ENCODE data around the gene APOBEC4. TPM values are rescaled to one million over a fixed set of nuclear protein-coding genes. Genes with fewer than 3 reads are reported as not detected.

The APOBEC4 gene
- total and polyA plus RNA-seq, 2 of the 4 experiments (the other 2 are of a cell fraction): not detected

- H4K91ac ChIP-seq (ENCODE audit: insufficient read depth, low read depth, low read length): no peak overlapping the region
- ATAC-seq (ENCODE audit: low read depth): no peak
- no peak for TF ChIP-seq NFE2L2 (IDR thresholded peaks at IDR 0.05; ENCODE audit: low read depth, low read length)
- TF ChIP-seq RCOR1 (IDR thresholded peaks at IDR 0.05; ENCODE audit: insufficient replicate concordance, low read length): no peak
- no peak for TF ChIP-seq MXI1 (IDR thresholded peaks at IDR 0.05; ENCODE audit: borderline replicate concordance, low read depth, low read length)
- no peak for TF ChIP-seq MAFK (IDR thresholded peaks at IDR 0.05; ENCODE audit: low read depth, low read length)
- no peak for TF ChIP-seq ELK1 (IDR thresholded peaks at IDR 0.05; ENCODE audit: borderline replicate concordance, low read depth, low read length)
- no peak for TF ChIP-seq MAZ (IDR thresholded peaks at IDR 0.05; ENCODE audit: borderline replicate concordance, low read depth, low read length)
- TF ChIP-seq CTCF (conservative IDR thresholded peaks at IDR 0.05; ENCODE audit: low read depth, low read length): no peak
- TF ChIP-seq USF2 (IDR thresholded peaks at IDR 0.05; ENCODE audit: low read depth, low read length): no peak
- no peak for TF ChIP-seq FOS (IDR thresholded peaks at IDR 0.05; ENCODE audit: low read depth, low read length)
- no peak for TF ChIP-seq BHLHE40 (IDR thresholded peaks at IDR 0.05; ENCODE audit: low read depth, low read length)
- no peak for TF ChIP-seq POLR2A (IDR thresholded peaks at IDR 0.05; ENCODE audit: low read depth, low read length)
- TF ChIP-seq RFX5 (IDR thresholded peaks at IDR 0.05; ENCODE audit: low read depth, low read length): no peak
- TF ChIP-seq SMC3 (IDR thresholded peaks at IDR 0.05; ENCODE audit: low read depth, low read length): no peak
- no peak for TF ChIP-seq RAD21 (IDR thresholded peaks at IDR 0.05; ENCODE audit: low read length)
- TF ChIP-seq CEBPB (IDR thresholded peaks at IDR 0.05; ENCODE audit: low read depth, low read length): no peak
- H4K20me1 ChIP-seq (ENCODE audit: insufficient read depth, low read length): no peaks in the 10 kb centered on the region
- H3K9me3 ChIP-seq (ENCODE audit: control insufficient read depth, insufficient read depth, low read length): no peaks in the 10 kb centered on the region
- H2AFZ ChIP-seq (replicated peaks; ENCODE audit: low read length, poor library complexity): no peak overlapping the region
- H2BK15ac ChIP-seq (ENCODE audit: low read depth, low read length): no peak overlapping the region
- ChIA-PET POLR2A (ENCODE audit: unreplicated experiment) (no interaction called here), CTCF (interaction anchor here (1.1 to 2.4 kb wide), 5 partner anchors 10 to 65 kb away, joined by 3 to 8 read pairs (median 4); no protein-coding TSS in a partner anchor)
- no peak overlapping the region for H3K4ac ChIP-seq (ENCODE audit: low read depth, low read length)
- no peak overlapping the region for H4K5ac ChIP-seq (ENCODE audit: low read depth, low read length)
- peaks cover 0 to 4% of the 10 kb centered on the region in 2 experiments; a peak in 2 of 4 replicates for H3K79me1 ChIP-seq (ENCODE audit: low read depth in 1 of 2, low read length in 2 of 2)
- H4K8ac ChIP-seq (ENCODE audit: low read depth in 2 of 2, low read length in 2 of 2): no peak overlapping the region
- H2AK9ac ChIP-seq (replicated peaks; ENCODE audit: low read depth, low read length, poor library complexity): no peak overlapping the region
- no peak overlapping the region for H2AK5ac ChIP-seq (ENCODE audit: low read depth, low read length)
- H3K23ac ChIP-seq (ENCODE audit: low read depth, low read length): no peak overlapping the region
- H3K4me3 ChIP-seq (ENCODE audit: insufficient read depth, low read depth, low read length): no peak overlapping the region
- H2BK120ac ChIP-seq (ENCODE audit: low read depth, low read length): no peak overlapping the region
- H3K27me3 ChIP-seq (ENCODE audit: control insufficient read depth, insufficient read depth, low read length): no peaks in the 10 kb centered on the region
- dilution Hi-C loops (cut with HindIII; ENCODE audit: low sequenced_read_pairs, unreplicated experiment) (loop anchor here (25.0 kb wide), 1 partner anchor 237 kb away; no protein-coding TSS in a partner anchor), in situ Hi-C loops (cut with MboI; ENCODE audit: low sequenced_read_pairs) (loop anchor here (25.0 kb wide), 1 partner anchor 987 kb away; no protein-coding TSS in a partner anchor), intact Hi-C loops (cut with micrococcal nuclease) (no loop called here)
- no peak overlapping the region for H3K56ac ChIP-seq (ENCODE audit: extremely low read depth, insufficient read depth, low read length)
- no CpG with 5 or more reads among the region's 2 CpGs for WGBS, 2 experiments (ENCODE audit: extremely low coverage in 2 of 2, insufficient read length in 1 of 2)
- H3K18ac ChIP-seq (ENCODE audit: low read depth, low read length): no peak overlapping the region
- no peaks in the 10 kb centered on the region; the same call in 1 of the 2 replicates for H3K4me1 ChIP-seq (ENCODE audit: control insufficient read depth, insufficient read depth, low read length)
- DNase-seq: no peak
- H3K36me3 ChIP-seq (ENCODE audit: control insufficient read depth, insufficient read depth, low read length): no peaks in the 10 kb centered on the region
- H2BK5ac ChIP-seq (ENCODE audit: low read depth, low read length, poor library complexity, severe bottlenecking): no peak overlapping the region
- H3K4me2 ChIP-seq (ENCODE audit: low read depth, low read length): no peak overlapping the region
- no peak overlapping the region for H3K14ac ChIP-seq (replicated peaks; ENCODE audit: low read depth, low read length)
- no peak overlapping the region for H3K9ac ChIP-seq (ENCODE audit: low read depth, low read length)
- no peak overlapping the region for H3K27ac ChIP-seq (ENCODE audit: insufficient read depth, low read length)
- no TSS peak for BruUV-seq (replicated peaks)
- H2BK20ac ChIP-seq (ENCODE audit: low read depth, low read length): no peak overlapping the region
- H3K9me1 ChIP-seq (ENCODE audit: insufficient read depth, low read length): no peaks in the 10 kb centered on the region
These were observed 21.8 kb upstream of the APOBEC4 start for GRCh38 chr1:183674886-183675285.
